SU-DHL-6 (cell line): Measurements from ENCODE around the gene ABLIM1.

ENCODE experiments used
- H2AFZ ChIP-seq: fragments of 200-600 bp; sonication (generic); 2 replicates; pipeline ENCODE4 v1.6.1; 2014; ENCODE audit warnings: low read depth, mild to moderate bottlenecking, moderate library complexity, mixed read lengths, antibody characterized with exemption, low read length; ENCODE audit not compliant: severe bottlenecking
- H3F3A ChIP-seq: fragments of 200-600 bp; shearing (Covaris generic); 2 replicates; pipeline ENCODE4 v1.6.0; 2016; ENCODE audit warnings: antibody characterized with exemption, mild to moderate bottlenecking; ENCODE audit not compliant: insufficient read depth
- H3K27ac ChIP-seq: fragments of 200-600 bp; sonication (generic); 2 replicates; pipeline ENCODE4 v1.5.1; 2016; ENCODE audit warnings: low read depth, mild to moderate bottlenecking, low read length, moderate library complexity, mixed read lengths
- H3K27me3 ChIP-seq: fragments of 200-600 bp; sonication (generic), shearing (Covaris generic); 2 replicates; pipeline ENCODE4 v1.6.0; 2014; ENCODE audit warnings: mild to moderate bottlenecking, low read length
- H3K36me3 ChIP-seq: fragments of 200-600 bp; sonication (generic); 2 replicates; pipeline ENCODE4 v1.6.1; 2014; ENCODE audit warnings: mild to moderate bottlenecking, low read length, mixed read lengths
- H3K4me2 ChIP-seq: fragments of 300-600, 200-600 bp; shearing (Covaris generic), sonication (generic); 2 replicates; pipeline ENCODE4 v1.6.0; 2014; ENCODE audit warnings: low read length, low read depth, mild to moderate bottlenecking; ENCODE audit not compliant: poor library complexity, severe bottlenecking
- H3K4me3 ChIP-seq: fragments of 200-600 bp; sonication (generic); 2 replicates; pipeline ENCODE4 v1.5.1; 2014; ENCODE audit warnings: antibody characterized with exemption, low read length, mild to moderate bottlenecking, mixed read lengths; ENCODE audit not compliant: insufficient read depth, poor library complexity, severe bottlenecking
- H3K79me2 ChIP-seq: fragments of 200-600 bp; sonication (generic); 2 replicates; pipeline ENCODE4 v1.6.1; 2014; ENCODE audit warnings: mild to moderate bottlenecking, low read length, moderate library complexity; ENCODE audit not compliant: insufficient read depth
- H3K9ac ChIP-seq: fragments of 200-600 bp; sonication (generic); 2 replicates; pipeline ENCODE4 v1.7.0; 2014; ENCODE audit warnings: mild to moderate bottlenecking, low read length
- H3K9me2 ChIP-seq: fragments of 200-600 bp; sonication (generic); replicated peaks from 2 replicates; pipeline ENCODE4 v1.6.1; 2014; ENCODE audit warnings: low read length; ENCODE audit not compliant: insufficient read depth
- H3K9me3 ChIP-seq: fragments of 200-600 bp; sonication (generic); 2 replicates; pipeline ENCODE4 v1.6.1; 2014; ENCODE audit warnings: low read length, mixed read lengths; ENCODE audit not compliant: insufficient read depth
- H4K20me1 ChIP-seq: fragments of 200-600 bp; sonication (generic); 2 replicates; pipeline ENCODE4 v1.6.1; 2014; ENCODE audit warnings: low read depth, mild to moderate bottlenecking, antibody characterized with exemption, low read length, moderate library complexity, mixed read lengths
- CTCF ChIP-seq: fragments of 200-600 bp; sonication (generic); IDR thresholded peaks from one replicate; pipeline ENCODE4 v1.5.1; 2017; ENCODE audit warnings: antibody characterized with exemption, mild to moderate bottlenecking, low read length, moderate library complexity; ENCODE audit not compliant: insufficient read depth, poor library complexity, severe bottlenecking
- EZH2phosphoT487 ChIP-seq: fragments of 200-600 bp; sonication (generic), shearing (Covaris generic); conservative IDR thresholded peaks from 2 replicates; pipeline ENCODE4 v1.6.1; 2018; ENCODE audit warnings: mild to moderate bottlenecking, antibody characterized with exemption, low read length, moderate library complexity, mixed read lengths

ABLIM1 gene

DNA sequence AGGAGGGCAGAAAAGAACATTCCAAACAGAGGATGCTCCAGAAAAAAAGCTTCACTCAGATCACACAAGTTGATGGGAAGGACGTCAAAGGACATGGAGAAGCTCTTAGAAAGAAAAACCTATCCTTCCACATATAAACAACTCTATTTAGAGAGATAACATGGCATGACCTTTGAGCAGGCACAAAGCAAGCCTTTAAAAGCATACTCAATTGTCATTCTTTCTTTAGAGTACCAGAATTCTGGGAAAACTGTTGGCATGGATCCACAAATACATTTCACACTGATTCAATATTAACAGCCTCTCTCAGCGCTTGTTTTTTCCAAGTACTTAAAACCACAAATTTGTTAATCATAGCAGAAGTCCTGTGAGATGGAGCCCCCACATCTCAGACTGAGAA lies 7.3 kb upstream of the ABLIM1 start:
- Histone ChIP-seq H3K4me3 (no peak overlapping the region), H3K4me2 (no peak overlapping the region), H3K9ac (no peak overlapping the region), H3K27ac (no peak overlapping the region), H4K20me1 (no peaks in the 10 kb centered on the region), H3K36me3 (no peaks in the 10 kb centered on the region), H3K79me2 (no peaks in the 10 kb centered on the region), H3K27me3 (no peaks in the 10 kb centered on the region), H3F3A (no peaks in the 10 kb centered on the region), H3K9me2 (no peaks in the 10 kb centered on the region), H3K9me3 (no peaks in the 10 kb centered on the region), H2AFZ (no peak overlapping the region)
- TF ChIP-seq CTCF, result no peak
- TF ChIP-seq EZH2phosphoT487, result no peak

DNA sequence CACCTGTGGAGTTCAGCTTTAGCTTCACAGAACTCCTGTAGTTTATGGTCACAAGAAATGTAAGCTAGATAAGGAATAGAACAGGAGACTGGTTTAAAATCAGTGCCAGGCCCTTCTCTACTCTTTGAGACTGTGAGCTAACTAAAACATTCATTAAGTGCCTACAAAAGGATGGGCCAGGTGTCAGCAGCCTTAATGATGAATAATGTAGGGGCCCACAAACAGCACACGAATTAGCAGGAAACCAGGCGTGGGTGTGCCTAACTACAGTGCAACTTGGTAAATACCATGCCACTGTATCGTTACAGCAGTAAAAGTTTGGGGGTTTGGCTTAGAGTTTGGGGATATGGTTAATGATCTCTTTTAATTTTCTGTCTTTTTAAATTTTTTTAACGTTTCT lies 6.1 kb upstream of the ABLIM1 start:
- no peak for TF ChIP-seq EZH2phosphoT487
- TF ChIP-seq CTCF, result no peak
- Histone ChIP-seq H3K4me2 (no peak overlapping the region), H3K27me3 (no peaks in the 10 kb centered on the region)

GRCh38 chr10:114663626-114664025 lies 5.6 kb upstream of the ABLIM1 start:
- Histone ChIP-seq H2AFZ (no peak overlapping the region), H3K4me3 (no peak overlapping the region), H3F3A (no peaks in the 10 kb centered on the region), H3K9me2 (no peaks in the 10 kb centered on the region), H3K4me2 (no peak overlapping the region), H3K27ac (no peak overlapping the region), H3K36me3 (no peaks in the 10 kb centered on the region), H3K9ac (no peak overlapping the region), H3K79me2 (no peaks in the 10 kb centered on the region), H3K27me3 (no peaks in the 10 kb centered on the region), H4K20me1 (no peaks in the 10 kb centered on the region), H3K9me3 (no peaks in the 10 kb centered on the region)
- TF ChIP-seq EZH2phosphoT487 (no peak), CTCF (no peak)

More for the DNA sequence above, 6.1 kb upstream of the ABLIM1 start:
- no peaks in the 10 kb centered on the region for H4K20me1 ChIP-seq
- no peak overlapping the region for H2AFZ ChIP-seq
- H3K9me3 ChIP-seq, result no peaks in the 10 kb centered on the region
- H3K27ac ChIP-seq, result no peak overlapping the region
- H3K9me2 ChIP-seq, result no peaks in the 10 kb centered on the region
- no peaks in the 10 kb centered on the region for H3F3A ChIP-seq
- H3K36me3 ChIP-seq, result no peaks in the 10 kb centered on the region
- no peak overlapping the region for H3K4me3 ChIP-seq
- no peak overlapping the region for H3K9ac ChIP-seq
- no peaks in the 10 kb centered on the region for H3K79me2 ChIP-seq
